DND-41 (cell line): ENCODE results near the gene ESYT3.

Experiments
- EZH2 ChIP-seq: IDR thresholded peaks from 3 replicates; pipeline ENCODE4 v1.6.1; 2012; ENCODE audit warnings: borderline replicate concordance, low read depth, mild to moderate bottlenecking, moderate library complexity, low read length, inconsistent platforms; ENCODE audit not compliant: severe bottlenecking
- TF ChIP-seq, protein P1 (sequence below): IDR thresholded peaks from 2 replicates; pipeline ENCODE4 v1.5.1; 2012; ENCODE audit warnings: borderline replicate concordance, low read length, moderate library complexity, mild to moderate bottlenecking; ENCODE audit not compliant: poor library complexity, severe bottlenecking; ENCODE audit errors: extremely low read depth

DNA sequence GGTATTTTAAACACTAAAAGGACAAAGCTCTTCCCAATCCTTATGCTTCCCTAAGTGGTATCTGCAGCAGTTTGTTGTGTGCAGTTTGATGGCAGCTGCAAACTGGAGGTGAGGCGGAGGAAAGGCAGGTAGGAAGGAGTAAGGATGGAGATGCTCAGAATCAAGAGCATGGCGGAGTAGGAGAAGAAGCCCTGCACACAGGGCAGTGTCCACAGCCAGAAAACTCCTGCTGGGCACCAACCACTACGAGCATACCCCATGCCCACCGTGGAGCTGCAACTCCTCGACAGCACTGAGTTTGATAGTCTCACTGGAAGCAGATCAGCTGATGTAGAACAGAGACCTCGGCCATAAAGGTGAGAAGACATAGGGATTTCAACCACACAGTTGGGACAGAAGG lies 30.3 kb upstream of the ESYT3 start:
- TF ChIP-seq, protein P1, sequence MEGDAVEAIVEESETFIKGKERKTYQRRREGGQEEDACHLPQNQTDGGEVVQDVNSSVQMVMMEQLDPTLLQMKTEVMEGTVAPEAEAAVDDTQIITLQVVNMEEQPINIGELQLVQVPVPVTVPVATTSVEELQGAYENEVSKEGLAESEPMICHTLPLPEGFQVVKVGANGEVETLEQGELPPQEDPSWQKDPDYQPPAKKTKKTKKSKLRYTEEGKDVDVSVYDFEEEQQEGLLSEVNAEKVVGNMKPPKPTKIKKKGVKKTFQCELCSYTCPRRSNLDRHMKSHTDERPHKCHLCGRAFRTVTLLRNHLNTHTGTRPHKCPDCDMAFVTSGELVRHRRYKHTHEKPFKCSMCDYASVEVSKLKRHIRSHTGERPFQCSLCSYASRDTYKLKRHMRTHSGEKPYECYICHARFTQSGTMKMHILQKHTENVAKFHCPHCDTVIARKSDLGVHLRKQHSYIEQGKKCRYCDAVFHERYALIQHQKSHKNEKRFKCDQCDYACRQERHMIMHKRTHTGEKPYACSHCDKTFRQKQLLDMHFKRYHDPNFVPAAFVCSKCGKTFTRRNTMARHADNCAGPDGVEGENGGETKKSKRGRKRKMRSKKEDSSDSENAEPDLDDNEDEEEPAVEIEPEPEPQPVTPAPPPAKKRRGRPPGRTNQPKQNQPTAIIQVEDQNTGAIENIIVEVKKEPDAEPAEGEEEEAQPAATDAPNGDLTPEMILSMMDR = no peak
- TF ChIP-seq EZH2 = no peak
